HG03558 (cell line): ENCODE measurements around the gene DHDH.

Source experiments
- ATAC-seq: cut with Tn5 transposase; IDR thresholded peaks from one replicate; pipeline ENCODE4 v1.9.1; 2021; ENCODE audit warnings: moderate number of reproducible peaks; ENCODE audit not compliant: unreplicated experiment; ENCODE audit errors: extremely low read depth

Gene DHDH

DNA sequence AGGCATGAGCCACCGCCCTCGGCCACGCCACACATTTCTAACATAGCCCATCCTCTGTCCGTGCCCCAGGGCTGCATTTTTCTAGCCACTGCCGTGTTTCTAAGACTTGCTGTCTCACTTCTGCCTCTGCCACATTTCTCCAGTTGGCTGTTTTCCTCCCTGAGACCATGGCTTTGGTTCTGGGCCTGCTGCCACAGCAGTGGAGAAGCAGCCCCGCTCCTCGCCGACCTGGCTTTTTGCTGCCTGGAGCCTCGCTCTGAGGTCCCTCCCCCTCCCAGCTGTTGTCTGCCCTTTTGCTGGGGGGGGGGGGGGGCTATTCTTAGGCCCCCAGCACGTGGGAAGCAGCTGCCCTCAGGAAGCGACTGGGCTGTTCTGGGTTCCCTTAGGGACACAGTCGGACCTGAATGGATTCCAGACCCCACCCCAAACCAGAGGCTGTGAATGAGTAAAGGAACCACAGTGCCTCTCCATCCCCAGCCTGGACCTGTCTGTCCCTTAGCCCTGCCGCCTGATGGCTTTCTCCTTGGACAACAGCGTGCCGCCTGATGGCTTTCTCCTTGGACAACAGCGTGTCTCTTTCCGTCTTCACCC is 56.3 kb downstream of the DHDH start:
- no peak for ATAC-seq

DNA sequence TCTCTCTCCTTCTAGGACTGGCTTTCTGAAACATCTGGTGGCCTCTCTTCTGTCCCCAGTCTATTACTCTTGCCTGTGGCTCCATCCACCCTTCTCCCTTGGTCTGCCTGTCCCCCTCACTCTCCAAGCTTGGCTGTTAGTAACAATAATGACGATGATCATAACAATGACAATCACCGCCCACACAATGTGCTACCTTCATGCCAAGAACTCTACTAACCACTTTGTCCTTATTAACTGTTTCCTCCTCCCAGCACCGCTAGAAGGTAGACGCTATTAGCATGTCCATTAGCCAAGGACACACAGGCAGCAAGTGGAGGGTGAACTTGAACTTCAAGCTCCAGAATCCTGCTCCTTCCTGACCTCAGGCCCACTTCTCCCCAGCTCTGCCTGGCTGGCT is 56.9 kb downstream of the DHDH start:
- no peak for ATAC-seq

DNA sequence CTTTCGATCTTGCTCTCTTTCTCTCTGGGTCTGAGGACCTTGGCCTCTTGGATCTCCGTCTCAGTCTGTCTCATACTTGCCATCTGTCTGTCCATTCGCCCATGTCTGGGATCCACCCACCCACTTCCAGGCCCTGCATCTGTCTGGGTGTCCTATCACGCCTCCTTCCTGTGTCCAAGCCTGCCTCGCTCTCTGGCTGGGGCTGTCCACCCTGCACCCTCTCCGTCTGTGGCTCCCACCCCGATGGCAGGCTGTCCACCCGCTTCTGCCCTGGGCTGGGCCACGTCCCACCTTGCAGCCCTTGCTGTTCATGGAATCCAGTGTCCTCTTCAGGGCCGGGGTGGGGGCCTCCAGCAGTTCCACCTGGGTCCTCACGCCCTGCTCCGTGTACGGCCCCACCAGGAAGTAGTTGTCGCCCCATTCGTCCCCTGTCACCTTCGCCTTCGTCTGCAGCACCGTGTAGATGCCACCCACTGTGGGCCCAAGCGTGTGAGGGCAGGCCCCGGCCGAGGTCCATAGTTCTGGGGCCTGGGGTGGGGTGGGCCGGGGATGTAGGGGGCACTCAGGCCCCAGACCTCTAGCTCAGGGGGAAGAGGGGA is 57.6 kb downstream of the DHDH start:
- no peak for ATAC-seq

DNA sequence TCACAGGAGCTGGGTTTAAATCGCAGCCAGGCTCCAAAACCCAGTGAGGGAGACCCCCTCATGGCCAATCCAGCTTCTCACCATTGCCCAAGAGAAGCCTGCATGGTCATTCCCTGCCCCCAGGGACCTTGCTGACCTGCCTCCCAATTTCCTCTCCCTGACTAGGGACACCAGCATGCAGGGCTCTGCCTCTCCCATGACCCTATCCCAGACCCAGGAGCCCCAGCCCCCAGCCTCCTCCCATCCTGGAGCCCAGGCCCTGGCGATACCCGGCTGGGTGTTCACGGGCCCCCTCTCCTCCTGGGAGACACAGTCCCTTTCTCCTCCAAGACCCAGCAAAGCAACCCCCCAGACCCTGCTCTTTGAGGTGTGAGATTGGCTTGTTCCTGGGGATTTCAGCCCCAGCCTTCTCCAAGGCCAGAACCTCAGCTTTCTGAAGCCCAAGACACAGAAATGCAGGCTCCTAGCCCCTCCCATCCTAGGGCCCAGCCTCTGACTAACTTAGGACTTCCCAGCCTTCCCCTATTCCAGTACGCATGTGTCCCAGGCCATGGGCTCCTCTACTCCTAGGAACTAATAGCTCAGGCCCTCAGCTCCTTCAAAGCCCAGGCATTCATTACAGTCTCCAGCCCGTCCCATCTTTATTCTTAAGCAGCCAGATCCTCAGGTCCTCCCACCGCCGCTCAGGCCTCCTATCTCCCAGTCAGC is 58.5 kb downstream of the DHDH start:
- ATAC-seq = no peak

DNA sequence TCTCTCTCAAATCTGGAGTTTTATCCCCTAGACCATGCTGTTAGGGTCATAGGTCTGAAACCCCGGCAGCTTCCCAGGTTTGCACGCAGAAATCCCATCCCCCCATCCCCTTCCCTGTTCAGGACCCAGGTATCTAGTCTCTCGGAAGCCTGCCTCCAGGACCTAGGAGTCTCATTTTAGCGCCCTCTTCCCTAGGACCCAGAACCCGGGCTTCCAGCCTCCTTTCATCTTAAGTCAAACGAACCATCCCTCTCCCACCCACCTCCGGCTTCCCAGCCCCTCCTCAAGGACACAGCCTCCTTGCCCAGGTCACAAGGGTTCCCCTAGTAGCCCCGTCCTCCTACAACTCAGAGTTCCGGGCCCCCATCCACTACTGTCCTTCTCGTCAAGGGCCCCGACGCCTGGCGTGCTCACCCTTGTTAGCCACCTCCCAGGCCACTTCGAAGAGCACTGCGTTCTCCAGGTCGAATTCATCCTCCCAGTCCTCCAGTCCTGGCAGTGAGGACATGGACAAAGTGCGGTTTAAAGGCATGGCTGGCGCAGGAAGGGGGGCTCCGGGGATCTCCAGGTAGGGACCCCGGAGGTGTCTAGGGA is 59.2 kb downstream of the DHDH start:
- ATAC-seq = no peak

DNA sequence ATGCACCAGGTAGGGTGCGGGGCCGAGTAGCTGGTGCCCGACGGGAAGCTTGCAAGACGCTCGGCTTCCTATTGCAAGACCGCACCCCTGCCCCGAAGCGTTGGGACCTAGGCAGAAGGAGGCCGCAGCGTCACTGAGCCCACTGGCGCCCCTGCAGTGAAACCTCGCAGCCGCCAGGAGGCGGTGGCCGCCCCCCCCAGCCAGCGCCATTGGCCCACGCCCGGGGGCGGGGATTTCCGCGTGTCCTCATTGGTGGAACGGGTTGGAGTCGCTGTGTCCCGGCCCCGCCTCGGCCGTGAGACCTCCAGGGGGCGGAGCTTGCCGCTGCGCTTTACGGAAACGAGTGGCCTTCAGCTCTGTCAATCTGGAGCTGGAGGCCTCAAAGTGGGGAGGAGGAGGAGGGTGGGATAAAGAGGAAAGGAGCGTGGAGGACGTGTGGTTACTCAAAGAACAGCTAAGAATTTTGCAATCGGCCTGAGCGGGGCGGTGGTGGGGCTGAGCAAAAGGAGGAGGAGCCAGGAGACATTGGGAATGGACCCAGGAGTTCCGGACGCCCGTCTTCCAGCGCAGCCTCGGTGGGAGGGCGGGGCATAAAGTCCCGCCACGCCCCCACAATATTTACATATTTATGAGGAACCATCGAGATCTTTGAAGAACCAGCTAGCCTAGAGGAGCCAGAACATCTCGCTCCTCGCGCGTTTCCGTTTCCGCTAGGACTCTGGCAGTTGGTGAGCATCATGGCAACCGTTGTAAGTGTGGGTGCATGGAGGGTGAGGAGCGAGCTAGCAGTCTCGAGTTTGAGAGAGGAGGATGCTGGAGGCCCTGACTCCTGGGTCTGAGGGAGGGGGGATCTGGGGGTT is 59.9 kb downstream of the DHDH start, which contains the start of the genes GYS1 and RUVBL2:
Gene GYS1, minus strand, starts transcription at position 135 of the 860 bp plus-strand sequence. CDS start 197 bp downstream, outside the sequence.
Gene RUVBL2, plus strand, starts transcription at position 713 of the 860 bp plus-strand sequence. Its CDS starts 25 bp downstream, at position 738.
- ATAC-seq = peak; percentile 61

DNA sequence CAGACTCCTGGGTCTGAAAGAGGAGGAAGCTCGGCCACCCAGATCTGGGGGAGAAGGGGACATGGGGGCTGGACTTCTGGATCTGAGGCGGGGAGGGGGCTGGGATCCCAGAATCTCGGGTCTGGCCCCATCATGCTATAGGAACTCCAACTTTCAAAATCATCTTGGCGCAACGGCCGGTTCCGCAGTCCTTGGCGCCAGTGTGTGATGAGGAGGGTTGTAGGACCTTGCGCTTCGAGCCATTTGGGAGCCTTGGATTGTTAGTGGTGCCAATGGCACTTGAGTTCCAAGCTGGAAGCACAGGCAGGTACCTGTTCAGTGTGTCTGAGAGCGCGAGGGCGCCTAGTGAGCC is 60.5 kb downstream of the DHDH start:
- ATAC-seq = no peak
